ENCODE data around the gene HIVEP3.

HIVEP3 gene

GRCh38 chr1:41892301-41892781 lies 26.4 kb downstream of the HIVEP3 start:
- no peaks in the 10 kb centered on the region for H3K36me3 ChIP-seq (ENCODE audit: insufficient read depth, insufficient read length, low read length)
- peaks cover 6% of the 10 kb centered on the region for H3K4me1 ChIP-seq (ENCODE audit: insufficient read depth, insufficient read length)
- no peak overlapping the region for H3K4me3 ChIP-seq (ENCODE audit: insufficient read length, low read depth)
- no peak for TF ChIP-seq YY1 (IDR thresholded peaks at IDR 0.05; ENCODE audit: insufficient read depth, insufficient read length)
- no peak for TF ChIP-seq SUZ12 (IDR thresholded peaks at IDR 0.05; ENCODE audit: extremely low read depth, insufficient read depth, insufficient read length)
- no peak for TF ChIP-seq ZNF274 (IDR thresholded peaks at IDR 0.05; ENCODE audit: low read depth, low read length)
- no peaks in the 10 kb centered on the region for H3K9me3 ChIP-seq (ENCODE audit: insufficient read depth, low read length)
- no peak for DNase-seq (ENCODE audit: low read depth, low spot score)
- H3K27me3 ChIP-seq (ENCODE audit: insufficient read depth, insufficient read length), result no peaks in the 10 kb centered on the region
- H3K9ac ChIP-seq (ENCODE audit: insufficient read length, low read depth), result no peak overlapping the region

GRCh38 chr1:41891199-41891896 lies 27.4 kb downstream of the HIVEP3 start:
- Histone ChIP-seq H3K36me3 (ENCODE audit: insufficient read depth, insufficient read length, low read length) (no peaks in the 10 kb centered on the region), H3K9ac (ENCODE audit: insufficient read length, low read depth) (no peak overlapping the region), H3K9me3 (ENCODE audit: insufficient read depth, low read length) (no peaks in the 10 kb centered on the region), H3K4me3 (ENCODE audit: insufficient read length, low read depth) (no peak overlapping the region), H3K4me1 (ENCODE audit: insufficient read depth, insufficient read length) (peaks cover 6% of the 10 kb centered on the region), H3K27me3 (ENCODE audit: insufficient read depth, insufficient read length) (no peaks in the 10 kb centered on the region)
- TF ChIP-seq YY1 (IDR thresholded peaks at IDR 0.05; ENCODE audit: insufficient read depth, insufficient read length) (no peak), ZNF274 (IDR thresholded peaks at IDR 0.05; ENCODE audit: low read depth, low read length) (no peak), SUZ12 (IDR thresholded peaks at IDR 0.05; ENCODE audit: extremely low read depth, insufficient read depth, insufficient read length) (no peak)
- no peak for DNase-seq (ENCODE audit: low read depth, low spot score)

GRCh38 chr1:41890825-41891198 lies 27.9 kb downstream of the HIVEP3 start:
- Histone ChIP-seq H3K9ac (ENCODE audit: insufficient read length, low read depth) (no peak overlapping the region), H3K27me3 (ENCODE audit: insufficient read depth, insufficient read length) (no peaks in the 10 kb centered on the region), H3K9me3 (ENCODE audit: insufficient read depth, low read length) (no peaks in the 10 kb centered on the region), H3K4me3 (ENCODE audit: insufficient read length, low read depth) (no peak overlapping the region), H3K36me3 (ENCODE audit: insufficient read depth, insufficient read length, low read length) (no peaks in the 10 kb centered on the region), H3K4me1 (ENCODE audit: insufficient read depth, insufficient read length) (peaks cover 6% of the 10 kb centered on the region)
- TF ChIP-seq ZNF274 (IDR thresholded peaks at IDR 0.05; ENCODE audit: low read depth, low read length) (no peak), YY1 (IDR thresholded peaks at IDR 0.05; ENCODE audit: insufficient read depth, insufficient read length) (no peak), SUZ12 (IDR thresholded peaks at IDR 0.05; ENCODE audit: extremely low read depth, insufficient read depth, insufficient read length) (no peak)
- DNase-seq (ENCODE audit: low read depth, low spot score), result no peak

GRCh38 chr1:41889506-41890414 lies 29.0 kb downstream of the HIVEP3 start:
- no peak for DNase-seq (ENCODE audit: low read depth, low spot score)
- Histone ChIP-seq H3K4me3 (ENCODE audit: insufficient read length, low read depth) (no peak overlapping the region), H3K4me1 (ENCODE audit: insufficient read depth, insufficient read length) (peaks cover 6% of the 10 kb centered on the region), H3K9ac (ENCODE audit: insufficient read length, low read depth) (no peak overlapping the region), H3K27me3 (ENCODE audit: insufficient read depth, insufficient read length) (no peaks in the 10 kb centered on the region), H3K9me3 (ENCODE audit: insufficient read depth, low read length) (no peaks in the 10 kb centered on the region), H3K36me3 (ENCODE audit: insufficient read depth, insufficient read length, low read length) (no peaks in the 10 kb centered on the region)
- no peak for TF ChIP-seq SUZ12 (IDR thresholded peaks at IDR 0.05; ENCODE audit: extremely low read depth, insufficient read depth, insufficient read length)
- no peak for TF ChIP-seq YY1 (IDR thresholded peaks at IDR 0.05; ENCODE audit: insufficient read depth, insufficient read length)
- TF ChIP-seq ZNF274 (IDR thresholded peaks at IDR 0.05; ENCODE audit: low read depth, low read length), result no peak

GRCh38 chr1:41888756-41889155 lies 30.0 kb downstream of the HIVEP3 start:
- TF ChIP-seq YY1 (IDR thresholded peaks at IDR 0.05; ENCODE audit: insufficient read depth, insufficient read length), result no peak
- TF ChIP-seq ZNF274 (IDR thresholded peaks at IDR 0.05; ENCODE audit: low read depth, low read length), result no peak
- TF ChIP-seq SUZ12 (IDR thresholded peaks at IDR 0.05; ENCODE audit: extremely low read depth, insufficient read depth, insufficient read length), result no peak
- no peaks in the 10 kb centered on the region for H3K9me3 ChIP-seq (ENCODE audit: insufficient read depth, low read length)
- H3K27me3 ChIP-seq (ENCODE audit: insufficient read depth, insufficient read length), result no peaks in the 10 kb centered on the region
- no peak overlapping the region for H3K4me3 ChIP-seq (ENCODE audit: insufficient read length, low read depth)
- H3K36me3 ChIP-seq (ENCODE audit: insufficient read depth, insufficient read length, low read length), result no peaks in the 10 kb centered on the region
- peaks cover 9% of the 10 kb centered on the region for H3K4me1 ChIP-seq (ENCODE audit: insufficient read depth, insufficient read length)
- no peak for DNase-seq (ENCODE audit: low read depth, low spot score)
- no peak overlapping the region for H3K9ac ChIP-seq (ENCODE audit: insufficient read length, low read depth)

- no peaks in the 10 kb centered on the region for H3K27me3 ChIP-seq (ENCODE audit: insufficient read depth, insufficient read length)
- H3K9ac ChIP-seq (ENCODE audit: insufficient read length, low read depth), result no peak overlapping the region
- no peaks in the 10 kb centered on the region for H3K9me3 ChIP-seq (ENCODE audit: insufficient read depth, low read length)
- TF ChIP-seq SUZ12 (IDR thresholded peaks at IDR 0.05; ENCODE audit: extremely low read depth, insufficient read depth, insufficient read length), result no peak
- no peak for TF ChIP-seq ZNF274 (IDR thresholded peaks at IDR 0.05; ENCODE audit: low read depth, low read length)
- no peak for TF ChIP-seq YY1 (IDR thresholded peaks at IDR 0.05; ENCODE audit: insufficient read depth, insufficient read length)
- no peak for DNase-seq (ENCODE audit: low read depth, low spot score)
- no peaks in the 10 kb centered on the region for H3K36me3 ChIP-seq (ENCODE audit: insufficient read depth, insufficient read length, low read length)
- H3K4me1 ChIP-seq (ENCODE audit: insufficient read depth, insufficient read length), result peaks cover 6% of the 10 kb centered on the region
- H3K4me3 ChIP-seq (ENCODE audit: insufficient read length, low read depth), result no peak overlapping the region
These were observed 31.4 kb downstream of the HIVEP3 start for GRCh38 chr1:41887365-41887764.
